ENCODE results near the gene SAMD10.

SAMD10 gene

DNA sequence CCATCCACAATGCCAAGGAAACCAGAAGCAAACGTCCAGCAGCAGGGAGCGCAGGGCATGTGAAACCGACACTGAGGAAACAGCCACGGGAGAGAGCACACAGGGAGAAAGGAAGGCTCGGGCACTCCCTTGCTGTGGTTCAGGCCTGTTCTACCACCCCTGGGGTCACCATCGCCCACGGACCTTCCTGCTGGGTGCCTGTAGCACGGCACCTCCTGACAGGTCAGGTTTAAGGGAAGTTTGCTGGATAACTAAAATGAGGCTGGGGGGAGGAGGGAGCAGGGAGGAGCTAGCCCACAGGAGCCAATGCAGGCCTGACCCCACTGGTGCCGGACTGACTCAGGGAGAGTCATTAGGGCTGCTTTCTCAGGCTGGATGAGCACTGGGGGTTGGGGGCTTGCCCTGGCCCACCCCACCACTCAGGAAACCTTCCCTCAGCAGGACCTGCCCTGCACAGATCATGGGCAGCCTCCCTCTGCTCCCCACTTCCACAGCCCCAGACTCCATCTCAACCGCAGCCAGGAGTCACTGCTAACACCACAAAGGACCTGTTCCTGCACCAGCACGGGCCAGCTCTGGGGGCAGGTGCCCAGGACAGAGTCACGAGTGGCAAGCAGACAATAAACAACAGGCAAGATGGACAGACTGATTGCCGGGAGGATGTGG, 25.5 kb downstream of the SAMD10 start:
- H3K4me1 ChIP-seq (ENCODE audit: control insufficient read depth, insufficient read depth, low read length), result peaks cover 49% of the 10 kb centered on the region
- H3K36me3 ChIP-seq (ENCODE audit: control insufficient read depth, insufficient read depth, low read length), result no peaks in the 10 kb centered on the region
- H3K27me3 ChIP-seq (ENCODE audit: control insufficient read depth, insufficient read depth, low read length), result no peaks in the 10 kb centered on the region
- no peak overlapping the region for H3K27ac ChIP-seq (ENCODE audit: low read depth, low read length)
- H3K4me3 ChIP-seq (ENCODE audit: low read length), result peak overlapping the region; percentile 97
- no peak overlapping the region for H3K9ac ChIP-seq (ENCODE audit: low read length)

DNA sequence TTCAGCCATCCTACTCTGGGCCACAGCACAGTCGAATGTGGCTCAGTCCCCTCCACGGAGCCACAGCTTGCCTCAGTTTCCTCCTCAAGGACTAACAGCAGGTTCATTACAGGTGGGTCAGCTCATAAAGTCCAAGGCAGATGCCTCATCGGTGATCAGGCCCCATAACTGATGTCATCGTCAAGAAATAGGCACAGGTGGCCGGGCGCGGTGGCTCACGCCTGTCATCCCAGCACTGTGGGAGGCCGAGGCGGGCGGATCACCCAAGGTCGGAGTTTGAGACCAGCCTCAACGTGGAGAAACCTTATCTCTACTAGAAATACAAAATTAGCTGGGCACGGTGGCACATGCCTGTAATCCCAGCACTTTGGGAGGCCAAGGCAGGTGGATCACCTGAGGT, 26.7 kb downstream of the SAMD10 start:
- Histone ChIP-seq H3K4me1 (ENCODE audit: control insufficient read depth, insufficient read depth, low read length) (peaks cover 53% of the 10 kb centered on the region), H3K9ac (ENCODE audit: low read length) (no peak overlapping the region), H3K27ac (ENCODE audit: low read depth, low read length) (no peak overlapping the region), H3K36me3 (ENCODE audit: control insufficient read depth, insufficient read depth, low read length) (no peaks in the 10 kb centered on the region), H3K4me3 (ENCODE audit: low read length) (no peak overlapping the region), H3K27me3 (ENCODE audit: control insufficient read depth, insufficient read depth, low read length) (no peaks in the 10 kb centered on the region)

DNA sequence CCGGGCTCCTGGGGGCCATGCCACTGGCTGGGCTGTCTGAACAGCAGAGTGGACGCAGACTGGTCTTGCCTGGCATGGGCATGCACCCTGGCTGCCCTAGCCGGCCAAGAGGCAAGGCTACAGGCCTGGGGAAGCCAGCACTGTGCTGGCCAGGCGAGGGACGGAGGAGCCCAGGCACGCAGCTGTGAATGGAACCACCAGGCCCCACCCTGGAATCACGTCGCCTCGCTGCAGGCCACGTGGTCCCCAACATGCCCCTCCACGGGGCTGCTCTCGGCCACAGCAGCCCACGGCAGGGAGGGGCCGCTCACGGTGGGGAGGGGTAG, 27.3 kb downstream of the SAMD10 start:
- peaks cover 50% of the 10 kb centered on the region for H3K4me1 ChIP-seq (ENCODE audit: control insufficient read depth, insufficient read depth, low read length)
- H3K27ac ChIP-seq (ENCODE audit: low read depth, low read length), result peak overlapping the region; percentile 89
- no peak overlapping the region for H3K9ac ChIP-seq (ENCODE audit: low read length)
- H3K4me3 ChIP-seq (ENCODE audit: low read length), result no peak overlapping the region
- no peaks in the 10 kb centered on the region for H3K36me3 ChIP-seq (ENCODE audit: control insufficient read depth, insufficient read depth, low read length)
- no peaks in the 10 kb centered on the region for H3K27me3 ChIP-seq (ENCODE audit: control insufficient read depth, insufficient read depth, low read length)

DNA sequence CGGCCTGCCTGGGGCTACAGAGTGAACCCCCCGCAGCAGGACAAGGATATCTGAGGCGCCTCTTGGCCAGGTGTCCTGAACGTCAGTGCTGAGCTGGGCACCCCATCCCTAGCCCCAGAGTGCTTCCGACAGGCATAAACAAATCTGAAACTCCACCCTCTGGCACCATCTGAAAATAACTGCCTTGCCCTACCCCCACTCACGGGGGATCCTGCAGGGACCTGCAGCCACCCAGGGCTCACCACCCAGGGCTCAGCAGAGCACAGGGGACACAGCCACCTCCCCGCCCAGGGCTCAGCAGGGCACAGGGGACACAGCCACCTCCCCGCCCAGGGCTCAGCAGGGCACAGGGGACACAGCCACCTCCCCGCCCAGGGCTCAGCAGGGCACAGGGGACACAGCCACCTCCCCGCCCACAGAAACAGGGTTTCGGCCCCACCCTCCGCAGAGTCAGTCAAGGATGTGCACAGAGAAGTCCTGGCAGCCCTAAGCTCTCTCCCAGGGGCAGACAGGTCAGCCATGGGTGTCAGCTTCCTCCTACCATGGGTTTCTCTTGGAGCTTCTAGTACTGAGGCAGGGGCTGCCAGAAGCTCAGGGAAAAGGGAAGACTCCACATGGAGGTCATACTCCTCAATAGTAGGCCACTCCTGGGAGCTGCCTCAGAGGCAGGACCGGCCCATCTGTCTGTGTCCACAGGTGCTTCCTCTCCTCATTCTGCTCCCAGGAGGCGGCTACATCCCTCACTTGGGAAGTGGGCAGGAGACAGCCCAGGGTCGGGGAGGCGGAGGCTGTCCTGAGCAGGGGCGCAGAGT, 27.8 kb downstream of the SAMD10 start:
- Histone ChIP-seq H3K9ac (ENCODE audit: low read length) (no peak overlapping the region), H3K27ac (ENCODE audit: low read depth, low read length) (peak overlapping the region; percentile 89), H3K36me3 (ENCODE audit: control insufficient read depth, insufficient read depth, low read length) (no peaks in the 10 kb centered on the region), H3K27me3 (ENCODE audit: control insufficient read depth, insufficient read depth, low read length) (no peaks in the 10 kb centered on the region), H3K4me1 (ENCODE audit: control insufficient read depth, insufficient read depth, low read length) (peaks cover 50% of the 10 kb centered on the region), H3K4me3 (ENCODE audit: low read length) (no peak overlapping the region)

DNA sequence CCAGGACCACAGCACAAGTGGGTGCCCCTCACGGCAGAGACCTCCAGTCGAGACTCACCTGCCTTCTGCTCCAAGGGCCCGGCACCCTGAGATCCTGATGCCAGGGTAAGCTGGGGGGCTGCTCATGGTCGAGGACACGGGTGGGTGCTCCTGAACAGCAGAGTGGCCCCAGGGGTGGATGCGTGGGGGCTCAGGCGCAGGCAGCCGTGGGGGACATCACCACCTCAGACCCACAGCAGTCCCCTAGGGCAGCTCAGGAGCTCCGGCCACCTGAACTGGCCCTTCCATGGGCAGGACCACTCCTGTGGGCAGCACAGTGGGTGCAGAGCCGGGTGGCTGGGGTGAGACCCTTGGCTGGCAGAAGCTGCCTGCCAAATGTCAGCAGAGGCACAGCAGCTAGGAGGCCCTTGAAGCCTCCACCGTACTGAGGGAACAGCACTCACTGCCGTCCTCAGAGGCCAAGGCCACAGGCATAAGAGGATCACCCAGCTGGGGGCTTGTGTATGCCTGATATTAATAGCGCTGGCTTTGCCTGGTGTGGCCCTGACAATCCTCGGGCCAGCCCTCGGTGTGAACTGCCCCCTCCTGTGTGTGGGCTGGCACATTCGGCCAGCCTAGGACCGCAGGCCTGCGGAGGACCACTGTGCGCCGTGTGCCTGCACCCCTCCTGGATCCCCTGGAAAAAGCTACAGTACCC, 28.6 kb downstream of the SAMD10 start:
- H3K4me3 ChIP-seq (ENCODE audit: low read length), result no peak overlapping the region
- peaks cover 2% of the 10 kb centered on the region for H3K36me3 ChIP-seq (ENCODE audit: control insufficient read depth, insufficient read depth, low read length)
- no peaks in the 10 kb centered on the region for H3K27me3 ChIP-seq (ENCODE audit: control insufficient read depth, insufficient read depth, low read length)
- H3K9ac ChIP-seq (ENCODE audit: low read length), result no peak overlapping the region
- H3K27ac ChIP-seq (ENCODE audit: low read depth, low read length), result peak overlapping the region; percentile 89
- peaks cover 50% of the 10 kb centered on the region for H3K4me1 ChIP-seq (ENCODE audit: control insufficient read depth, insufficient read depth, low read length)

DNA sequence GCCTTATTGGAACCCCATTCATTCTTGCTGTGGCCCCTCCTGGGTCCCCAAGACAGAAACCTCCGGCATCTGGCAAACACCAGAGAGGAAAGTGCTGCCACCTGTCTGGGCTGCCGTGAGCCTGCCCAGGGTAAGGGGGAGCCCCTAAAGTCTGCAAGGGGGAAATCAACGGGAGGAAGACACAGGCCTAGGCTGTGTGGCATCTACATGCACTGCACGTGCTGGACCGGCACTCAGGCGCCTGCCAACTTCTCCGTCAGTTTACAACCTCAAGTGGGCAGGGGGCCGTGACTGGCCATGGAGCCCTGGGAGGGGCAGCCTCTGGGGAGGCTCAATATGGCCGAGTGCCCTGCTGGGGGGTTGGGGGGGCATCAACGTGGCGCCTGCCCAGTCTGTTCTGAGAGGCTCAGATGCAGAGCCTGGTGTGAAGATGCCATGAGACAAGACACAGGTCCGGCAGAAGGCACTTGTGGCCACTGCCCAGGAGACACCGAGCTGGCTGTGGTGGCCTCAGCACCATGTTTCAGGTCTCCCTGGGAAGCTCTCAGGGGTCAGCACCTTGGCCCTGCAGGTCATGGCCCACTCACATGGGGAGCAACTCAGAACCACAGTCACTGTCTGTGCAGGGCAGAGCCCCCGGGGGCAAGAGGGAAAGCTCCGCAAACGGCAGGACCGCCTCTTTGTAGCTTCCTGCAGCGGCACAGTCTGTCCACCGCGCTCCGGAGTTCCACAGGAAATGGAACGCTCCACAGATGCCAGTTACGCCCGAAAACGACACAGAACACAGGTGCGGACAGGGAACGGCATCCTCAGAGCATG, 31.6 kb downstream of the SAMD10 start:
- Histone ChIP-seq H3K27me3 (ENCODE audit: control insufficient read depth, insufficient read depth, low read length) (no peaks in the 10 kb centered on the region), H3K9ac (ENCODE audit: low read length) (no peak overlapping the region), H3K4me3 (ENCODE audit: low read length) (peak overlapping the region; percentile 10), H3K4me1 (ENCODE audit: control insufficient read depth, insufficient read depth, low read length) (peaks cover 36% of the 10 kb centered on the region), H3K36me3 (ENCODE audit: control insufficient read depth, insufficient read depth, low read length) (peaks cover 18% of the 10 kb centered on the region), H3K27ac (ENCODE audit: low read depth, low read length) (peak overlapping the region; percentile 89)

DNA sequence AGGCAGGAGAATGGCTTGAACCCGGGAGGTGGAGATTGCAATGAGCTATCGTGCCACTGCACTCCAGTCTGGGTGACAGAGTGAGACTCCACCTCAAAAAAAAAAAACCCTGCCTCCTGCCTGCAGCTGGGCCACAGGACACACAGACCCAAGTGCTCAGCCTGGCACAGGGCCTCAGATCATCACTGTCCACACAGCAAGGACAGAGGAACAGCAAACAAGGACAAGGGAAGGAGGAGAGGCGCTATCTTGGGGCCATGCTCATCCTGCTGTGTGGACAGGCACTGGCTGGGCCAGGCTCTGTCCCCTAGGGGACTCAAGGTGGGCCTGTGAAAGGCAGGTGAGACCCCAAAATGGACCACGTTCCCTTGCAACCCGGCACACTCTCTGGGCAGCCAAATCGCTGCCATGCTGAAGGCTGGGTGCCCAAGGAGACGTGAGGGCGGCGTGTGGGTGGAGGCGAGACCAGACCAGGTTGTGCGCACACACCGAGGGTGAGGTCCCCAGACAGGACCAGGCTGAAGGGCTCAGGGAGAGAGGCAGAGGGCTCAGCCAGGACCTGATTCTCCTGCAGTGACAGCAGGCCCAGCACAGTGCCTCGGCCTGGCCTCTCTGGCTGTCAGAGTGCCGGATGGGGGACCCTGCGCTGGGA, 32.3 kb downstream of the SAMD10 start:
- Histone ChIP-seq H3K27me3 (ENCODE audit: control insufficient read depth, insufficient read depth, low read length) (no peaks in the 10 kb centered on the region), H3K4me1 (ENCODE audit: control insufficient read depth, insufficient read depth, low read length) (peaks cover 31% of the 10 kb centered on the region), H3K27ac (ENCODE audit: low read depth, low read length) (peak overlapping the region; percentile 89), H3K4me3 (ENCODE audit: low read length) (no peak overlapping the region), H3K9ac (ENCODE audit: low read length) (no peak overlapping the region), H3K36me3 (ENCODE audit: control insufficient read depth, insufficient read depth, low read length) (peaks cover 21% of the 10 kb centered on the region)

DNA sequence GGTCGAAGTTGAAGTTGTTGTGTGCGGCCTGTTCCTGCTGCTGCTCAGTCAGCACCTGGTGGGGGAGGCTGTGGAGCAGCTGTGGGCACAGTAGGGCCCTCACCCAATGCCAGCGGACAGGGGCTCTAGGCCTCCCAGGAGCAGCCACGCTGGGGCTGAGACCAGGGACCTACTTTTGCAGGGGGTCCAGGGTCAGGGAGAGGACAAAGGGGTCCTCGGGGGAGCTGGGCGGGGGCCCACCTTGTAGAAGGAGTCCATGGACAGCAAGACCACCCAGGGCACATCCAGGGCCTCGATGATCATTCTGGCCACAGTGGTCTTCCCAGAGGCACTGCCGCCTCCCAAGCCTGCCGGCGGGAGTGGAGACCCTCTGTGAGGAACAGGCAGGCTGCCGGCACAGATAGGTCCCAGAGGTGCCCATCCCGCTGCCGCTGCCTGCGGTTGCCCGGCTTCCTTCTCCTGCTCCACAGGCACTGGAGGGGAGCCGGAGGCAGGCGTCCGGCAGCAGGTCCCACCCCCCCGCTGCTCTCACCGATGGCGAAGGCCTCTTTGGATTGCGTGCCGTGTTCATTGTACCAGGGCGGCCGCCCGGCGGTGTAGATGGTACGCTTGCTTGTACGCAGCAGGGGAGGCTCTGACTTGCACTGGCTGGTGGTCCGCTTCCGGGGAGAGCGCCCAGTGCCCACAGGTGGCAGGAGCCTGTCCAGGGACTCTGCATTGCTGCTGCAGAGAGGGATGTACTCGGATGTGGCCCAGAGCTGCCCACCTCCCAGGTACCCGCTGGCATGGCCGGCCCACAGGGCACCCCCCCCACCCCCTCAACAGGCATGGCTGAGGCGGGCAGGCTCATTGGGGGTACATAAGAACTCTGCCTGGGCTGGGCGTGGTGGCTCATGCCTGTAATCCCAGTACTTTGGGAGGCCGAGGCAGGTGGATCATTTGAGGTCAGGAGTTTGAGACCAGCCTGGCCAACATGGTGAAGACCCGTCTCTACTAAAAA, 33.2 kb downstream of the SAMD10 start:
- Histone ChIP-seq H3K27ac (ENCODE audit: low read depth, low read length) (no peak overlapping the region), H3K9ac (ENCODE audit: low read length) (no peak overlapping the region), H3K36me3 (ENCODE audit: control insufficient read depth, insufficient read depth, low read length) (peaks cover 22% of the 10 kb centered on the region), H3K4me3 (ENCODE audit: low read length) (no peak overlapping the region), H3K4me1 (ENCODE audit: control insufficient read depth, insufficient read depth, low read length) (peaks cover 24% of the 10 kb centered on the region), H3K27me3 (ENCODE audit: control insufficient read depth, insufficient read depth, low read length) (no peaks in the 10 kb centered on the region)

DNA sequence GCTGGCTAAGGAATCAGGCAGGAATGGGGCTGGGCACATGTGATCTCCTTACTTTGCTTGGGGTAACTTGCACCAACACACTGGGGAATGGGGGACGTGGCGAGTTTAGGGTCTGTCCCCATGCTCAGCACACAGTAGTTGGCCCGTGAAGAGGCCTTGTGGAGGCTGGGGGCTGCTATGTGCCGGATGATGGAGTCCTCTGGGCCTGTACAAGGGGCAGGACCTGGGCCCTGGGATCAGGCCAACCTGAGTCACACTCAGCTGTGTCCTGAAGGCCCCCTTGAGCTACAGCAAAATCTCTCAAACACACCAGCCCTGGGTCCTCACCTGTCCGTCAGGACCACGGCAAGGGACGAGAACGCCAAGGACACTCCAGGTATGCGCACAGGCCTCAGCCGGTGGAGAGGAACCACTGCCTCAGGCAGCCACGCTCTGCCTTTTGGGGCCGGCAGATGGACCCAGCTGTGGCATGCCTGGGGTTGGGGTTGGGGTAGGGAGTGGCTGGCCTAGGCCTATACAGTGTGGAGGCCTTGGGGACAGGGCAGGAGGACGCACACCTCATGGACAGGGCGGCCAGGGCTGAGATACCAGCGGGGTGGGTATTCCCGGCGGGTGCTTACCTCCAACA, 34.3 kb downstream of the SAMD10 start:
- Histone ChIP-seq H3K36me3 (ENCODE audit: control insufficient read depth, insufficient read depth, low read length) (peaks cover 29% of the 10 kb centered on the region), H3K9ac (ENCODE audit: low read length) (no peak overlapping the region), H3K27me3 (ENCODE audit: control insufficient read depth, insufficient read depth, low read length) (no peaks in the 10 kb centered on the region), H3K4me1 (ENCODE audit: control insufficient read depth, insufficient read depth, low read length) (peaks cover 14% of the 10 kb centered on the region), H3K27ac (ENCODE audit: low read depth, low read length) (no peak overlapping the region), H3K4me3 (ENCODE audit: low read length) (no peak overlapping the region)

DNA sequence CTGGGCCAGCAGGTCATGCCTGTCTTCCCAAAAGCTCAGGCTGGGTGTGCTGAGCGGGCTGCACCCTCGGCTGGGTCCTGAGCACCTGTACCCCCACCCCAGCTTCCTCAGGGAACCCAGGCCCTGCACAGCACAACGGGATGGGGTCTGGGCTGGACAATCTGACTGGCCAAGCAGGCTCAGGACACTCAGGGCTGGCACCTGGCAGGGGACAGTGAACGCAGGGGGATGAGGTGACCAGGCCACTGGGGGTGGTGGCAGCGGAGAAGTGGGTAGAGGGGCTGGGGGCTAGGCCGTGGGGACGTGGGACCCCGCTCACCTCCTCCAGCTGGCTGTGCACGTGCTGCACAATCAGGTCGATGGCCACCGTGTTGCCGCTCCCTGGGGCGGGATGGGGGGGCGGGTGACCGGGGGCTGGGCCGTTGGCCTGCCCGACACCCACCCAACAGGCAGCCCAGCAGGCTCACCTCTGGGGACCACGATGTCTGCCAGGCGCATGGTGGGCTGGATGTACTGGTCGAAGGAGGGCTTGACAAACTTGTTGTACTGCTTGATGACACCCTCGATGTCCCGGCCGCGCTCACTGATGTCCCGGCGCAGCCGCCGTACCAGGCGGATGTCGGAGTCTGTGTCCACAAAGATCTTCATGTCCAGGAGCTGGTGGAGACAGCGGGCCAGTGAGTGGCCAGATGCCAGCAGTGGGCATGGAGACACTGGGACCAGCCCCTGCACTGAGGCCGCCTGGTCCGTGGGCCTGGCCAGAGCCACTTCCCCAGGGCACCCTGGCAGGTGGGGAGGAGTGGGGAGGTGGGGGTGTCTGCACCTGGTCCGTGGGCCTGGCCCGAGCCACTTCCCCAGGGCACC, 35.1 kb downstream of the SAMD10 start:
- H3K4me1 ChIP-seq (ENCODE audit: control insufficient read depth, insufficient read depth, low read length), result peaks cover 6% of the 10 kb centered on the region
- H3K27me3 ChIP-seq (ENCODE audit: control insufficient read depth, insufficient read depth, low read length), result no peaks in the 10 kb centered on the region
- H3K4me3 ChIP-seq (ENCODE audit: low read length), result no peak overlapping the region
- H3K9ac ChIP-seq (ENCODE audit: low read length), result no peak overlapping the region
- no peak overlapping the region for H3K27ac ChIP-seq (ENCODE audit: low read depth, low read length)
- H3K36me3 ChIP-seq (ENCODE audit: control insufficient read depth, insufficient read depth, low read length), result peaks cover 31% of the 10 kb centered on the region

All from rectal smooth muscle tissue (tissue), 1 donor.